ENCODE measurements around the gene CD244.

- TF ChIP-seq CTCF (conservative IDR thresholded peaks at IDR 0.05; ENCODE audit: low read length) (no peak), EZH2phosphoT487 (IDR thresholded peaks at IDR 0.05; ENCODE audit: borderline replicate concordance, low read depth, low read length) (no peak)
Observed at GRCh38 chr1:160814316-160814715, 48.4 kb downstream of the CD244 start.
